GM21529 (cell line): ENCODE results near the gene LASP1.

Experiments
- ATAC-seq: cut with Tn5 transposase; IDR thresholded peaks from one replicate; pipeline ENCODE4 v1.9.1; 2021; ENCODE audit not compliant: unreplicated experiment

Gene LASP1

GRCh38 chr17:38868817-38869525 lies 887 bp upstream of the LASP1 start:
- ATAC-seq, result peak; percentile 38

- peak; percentile 28 for ATAC-seq
Observed at GRCh38 chr17:38870259-38871165, 654 bp downstream of the LASP1 start.

- ATAC-seq, result no peak
Observed at GRCh38 chr17:38871247-38872015, 1.6 kb downstream of the LASP1 start.

- ATAC-seq, result no peak
Observed at GRCh38 chr17:38872027-38872511, 2.2 kb downstream of the LASP1 start.

GRCh38 chr17:38872671-38873385 lies 3.0 kb downstream of the LASP1 start:
- no peak for ATAC-seq

GRCh38 chr17:38873640-38874380 lies 4.0 kb downstream of the LASP1 start:
- no peak for ATAC-seq

- no peak for ATAC-seq
Observed at GRCh38 chr17:38874505-38875400, 4.9 kb downstream of the LASP1 start.

- ATAC-seq, result no peak
Observed at GRCh38 chr17:38875477-38876075, 5.7 kb downstream of the LASP1 start.

- no peak for ATAC-seq
Observed at GRCh38 chr17:38877130-38877851, 7.4 kb downstream of the LASP1 start.

GRCh38 chr17:38879878-38880665 lies 10.2 kb downstream of the LASP1 start:
- ATAC-seq, result no peak

GRCh38 chr17:38881600-38882191 lies 11.8 kb downstream of the LASP1 start:
- ATAC-seq, result no peak

GRCh38 chr17:38882870-38883269 lies 13.0 kb downstream of the LASP1 start:
- no peak for ATAC-seq

GRCh38 chr17:38883592-38884526 lies 14.0 kb downstream of the LASP1 start:
- no peak for ATAC-seq

GRCh38 chr17:38885044-38885727 lies 15.3 kb downstream of the LASP1 start:
- no peak for ATAC-seq
